Mesendoderm (in vitro differentiated cells): ENCODE data around the gene DMD.
"Not testable (repeated sequence)": the region's sequence is repeated elsewhere in the genome, so short reads cannot be mapped to it uniquely, and the experiment has no call there.

Experiments used
- DNase-seq: peaks from one replicate; pipeline ENCODE4 v3.0.0; 2013
- H2AK5ac ChIP-seq: 2 replicates; pipeline ENCODE4 v1.6.1; 2013; ENCODE audit warnings: low read length, inconsistent platforms
- H2BK120ac ChIP-seq: 2 replicates; pipeline ENCODE4 v1.6.1; 2013; ENCODE audit warnings: low read depth, mild to moderate bottlenecking, low read length, moderate library complexity, mixed read lengths
- H2BK15ac ChIP-seq: replicated peaks from 2 replicates; pipeline ENCODE4 v1.6.1; 2013; ENCODE audit warnings: low read depth, mild to moderate bottlenecking, moderate library complexity
- H2BK5ac ChIP-seq: 2 replicates; pipeline ENCODE4 v1.6.1; 2013; ENCODE audit warnings: low read length, inconsistent platforms
- H3K18ac ChIP-seq: 2 replicates; pipeline ENCODE4 v1.6.1; 2013; ENCODE audit warnings: mild to moderate bottlenecking, low read length, mixed read lengths
- H3K23ac ChIP-seq: one replicate; pipeline ENCODE4 v1.6.1; 2013; ENCODE audit warnings: low read length
- H3K27ac ChIP-seq: 2 replicates; pipeline ENCODE4 v1.5.1; 2013; ENCODE audit warnings: low read depth, mild to moderate bottlenecking, inconsistent platforms, low read length, moderate library complexity
- H3K27me3 ChIP-seq: 2 replicates; pipeline ENCODE4 v1.6.1; 2013; ENCODE audit warnings: low read length, control low read depth, mild to moderate bottlenecking, inconsistent platforms; ENCODE audit not compliant: insufficient read depth, poor library complexity
- H3K36me3 ChIP-seq: 2 replicates; pipeline ENCODE4 v1.6.1; 2013; ENCODE audit warnings: low read length, inconsistent platforms; ENCODE audit not compliant: control insufficient read depth, insufficient read depth
- H3K4ac ChIP-seq: one replicate; pipeline ENCODE4 v1.6.1; 2013; ENCODE audit warnings: low read depth, mild to moderate bottlenecking, low read length, moderate library complexity
- H3K4me1 ChIP-seq: 2 replicates; pipeline ENCODE4 v1.6.1; 2013; ENCODE audit warnings: low read depth, low read length, inconsistent platforms; ENCODE audit not compliant: control insufficient read depth
- H3K4me2 ChIP-seq: 2 replicates; pipeline ENCODE4 v1.6.1; 2013; ENCODE audit warnings: low read length
- H3K4me3 ChIP-seq: 2 replicates; pipeline ENCODE4 v1.5.1; 2013; ENCODE audit warnings: mild to moderate bottlenecking, low read length
- H3K56ac ChIP-seq: one replicate; pipeline ENCODE4 v1.6.1; 2013; ENCODE audit warnings: low read length
- H3K79me1 ChIP-seq: 2 replicates; pipeline ENCODE4 v1.6.1; 2013; ENCODE audit warnings: low read length, inconsistent platforms
- H3K79me2 ChIP-seq: 2 replicates; pipeline ENCODE4 v1.6.1; 2013; ENCODE audit warnings: mild to moderate bottlenecking, low read length; ENCODE audit not compliant: control insufficient read depth, insufficient read depth
- H3K9ac ChIP-seq: 2 replicates; pipeline ENCODE4 v1.6.1; 2013; ENCODE audit warnings: low read length, inconsistent platforms
- H4K5ac ChIP-seq: one replicate; pipeline ENCODE4 v1.6.1; 2013; ENCODE audit warnings: low read length
- H4K8ac ChIP-seq: one replicate; pipeline ENCODE4 v1.6.1; 2013; ENCODE audit warnings: low read depth, mild to moderate bottlenecking, control low read depth, low read length, moderate library complexity
- WGBS: extraction: QIAGEN DNeasy Blood & Tissue Kit; methylation state at CpG from one replicate; pipeline ENCODE4 v1.1.7; 2013; ENCODE audit warnings: low lambda C conversion rate, missing lambda C conversion rate; ENCODE audit not compliant: insufficient coverage; ENCODE audit errors: extremely low coverage; 5-methylcytosine and 5-hydroxymethylcytosine counted together

DMD gene

GRCh38 chrX:31593353-31593752 lies 1618.0 kb downstream of the DMD start:
- no peak overlapping the region for H3K18ac ChIP-seq
- H3K9ac ChIP-seq, result no peak overlapping the region
- no peak overlapping the region for H2BK120ac ChIP-seq
- no peaks in the 10 kb centered on the region for H3K36me3 ChIP-seq
- no peak overlapping the region for H2BK5ac ChIP-seq
- WGBS, result no CpG with 5 or more reads among the region's 2 CpGs
- H4K5ac ChIP-seq, result no peak overlapping the region
- no peak overlapping the region for H3K4me2 ChIP-seq
- no peak overlapping the region for H3K4me3 ChIP-seq
- no peaks in the 10 kb centered on the region for H3K4me1 ChIP-seq
- no peak overlapping the region for H3K23ac ChIP-seq
- H3K56ac ChIP-seq, result no peak overlapping the region
- H3K27me3 ChIP-seq, result no peaks in the 10 kb centered on the region
- H2AK5ac ChIP-seq, result no peak overlapping the region
- no peaks in the 10 kb centered on the region for H3K79me1 ChIP-seq
- no peak overlapping the region for H3K4ac ChIP-seq
- no peak overlapping the region for H2BK15ac ChIP-seq
- no peak overlapping the region for H3K27ac ChIP-seq
- no peak overlapping the region for H4K8ac ChIP-seq
- no peaks in the 10 kb centered on the region for H3K79me2 ChIP-seq
- DNase-seq, result no peak

GRCh38 chrX:31591355-31591754 lies 1620.0 kb downstream of the DMD start:
- H3K18ac ChIP-seq, result no peak overlapping the region
- WGBS, result no CpG with 5 or more reads among the region's 2 CpGs
- H3K4me3 ChIP-seq, result no peak overlapping the region
- no peak overlapping the region for H3K4ac ChIP-seq
- no peak overlapping the region for H2AK5ac ChIP-seq
- no peak for DNase-seq
- H3K9ac ChIP-seq, result no peak overlapping the region
- no peak overlapping the region for H4K5ac ChIP-seq
- H3K4me1 ChIP-seq, result no peaks in the 10 kb centered on the region
- H3K56ac ChIP-seq, result no peak overlapping the region
- no peak overlapping the region for H3K4me2 ChIP-seq
- H3K36me3 ChIP-seq, result no peaks in the 10 kb centered on the region
- no peak overlapping the region for H3K27ac ChIP-seq
- H2BK5ac ChIP-seq, result no peak overlapping the region
- H2BK120ac ChIP-seq, result no peak overlapping the region
- no peak overlapping the region for H2BK15ac ChIP-seq
- no peaks in the 10 kb centered on the region for H3K27me3 ChIP-seq
- no peak overlapping the region for H3K23ac ChIP-seq
- no peak overlapping the region for H4K8ac ChIP-seq
- H3K79me2 ChIP-seq, result no peaks in the 10 kb centered on the region
- no peaks in the 10 kb centered on the region for H3K79me1 ChIP-seq

- no peak overlapping the region for H2BK5ac ChIP-seq
- H3K27me3 ChIP-seq, result no peaks in the 10 kb centered on the region
- H3K4me2 ChIP-seq, result no peak overlapping the region
- H2BK15ac ChIP-seq, result no peak overlapping the region
- H3K27ac ChIP-seq, result no peak overlapping the region
- H3K56ac ChIP-seq, result no peak overlapping the region
- no peaks in the 10 kb centered on the region for H3K36me3 ChIP-seq
- H3K9ac ChIP-seq, result no peak overlapping the region
- no peak overlapping the region for H3K18ac ChIP-seq
- no peak overlapping the region for H4K8ac ChIP-seq
- no peak overlapping the region for H4K5ac ChIP-seq
- H3K79me1 ChIP-seq, result no peaks in the 10 kb centered on the region
- no peak overlapping the region for H3K4me3 ChIP-seq
- H2BK120ac ChIP-seq, result no peak overlapping the region
- no peak overlapping the region for H2AK5ac ChIP-seq
- no peak for DNase-seq
- WGBS, result no CpG with 5 or more reads among the region's 5 CpGs
- no peak overlapping the region for H3K4ac ChIP-seq
- no peaks in the 10 kb centered on the region for H3K4me1 ChIP-seq
- H3K79me2 ChIP-seq, result no peaks in the 10 kb centered on the region
- H3K23ac ChIP-seq, result no peak overlapping the region
Measured at GRCh38 chrX:31590581-31591114, 1620.7 kb downstream of the DMD start.

GRCh38 chrX:31589503-31589902 lies 1621.8 kb downstream of the DMD start:
- Histone ChIP-seq H3K4ac (no peak overlapping the region), H2BK15ac (no peak overlapping the region), H2AK5ac (no peak overlapping the region), H2BK120ac (no peak overlapping the region), H3K9ac (no peak overlapping the region), H3K4me2 (no peak overlapping the region), H3K27ac (no peak overlapping the region), H4K8ac (no peak overlapping the region), H3K27me3 (no peaks in the 10 kb centered on the region), H3K36me3 (no peaks in the 10 kb centered on the region), H2BK5ac (no peak overlapping the region), H3K56ac (no peak overlapping the region), H3K79me1 (no peaks in the 10 kb centered on the region), H3K4me3 (no peak overlapping the region), H3K79me2 (no peaks in the 10 kb centered on the region), H4K5ac (no peak overlapping the region), H3K4me1 (no peaks in the 10 kb centered on the region), H3K23ac (no peak overlapping the region), H3K18ac (no peak overlapping the region)
- no peak for DNase-seq
- WGBS, result no CpG with 5 or more reads among the region's 3 CpGs

GRCh38 chrX:31588355-31588754 lies 1623.0 kb downstream of the DMD start:
- Histone ChIP-seq H3K79me1 (no peaks in the 10 kb centered on the region), H3K4me2 (no peak overlapping the region)

GRCh38 chrX:31583892-31584291 lies 1627.5 kb downstream of the DMD start:
- not testable (repeated sequence) for H3K4me1 ChIP-seq, H2BK15ac ChIP-seq
- WGBS, result no CpG with 5 or more reads among the region's 3 CpGs

More at GRCh38 chrX:31588355-31588754, 1623.0 kb downstream of the DMD start:
- Histone ChIP-seq H3K27ac (no peak overlapping the region), H3K36me3 (no peaks in the 10 kb centered on the region), H4K5ac (no peak overlapping the region), H2BK120ac (no peak overlapping the region), H2BK5ac (no peak overlapping the region), H3K27me3 (no peaks in the 10 kb centered on the region), H3K4me1 (no peaks in the 10 kb centered on the region), H2AK5ac (no peak overlapping the region), H3K9ac (no peak overlapping the region), H3K23ac (no peak overlapping the region), H3K18ac (no peak overlapping the region), H3K79me2 (no peaks in the 10 kb centered on the region), H3K4me3 (no peak overlapping the region), H2BK15ac (no peak overlapping the region), H3K56ac (no peak overlapping the region), H4K8ac (no peak overlapping the region), H3K4ac (no peak overlapping the region)
- no peak for DNase-seq
- WGBS, result no CpG with 5 or more reads among the region's 2 CpGs

More at GRCh38 chrX:31583892-31584291, 1627.5 kb downstream of the DMD start:
- not testable (repeated sequence) for H3K4ac ChIP-seq, H3K18ac ChIP-seq, H3K23ac ChIP-seq, H3K79me2 ChIP-seq, H3K9ac ChIP-seq, H3K27me3 ChIP-seq, H3K4me2 ChIP-seq, H4K5ac ChIP-seq, H2AK5ac ChIP-seq, H2BK120ac ChIP-seq, H2BK5ac ChIP-seq, H4K8ac ChIP-seq, H3K79me1 ChIP-seq, H3K36me3 ChIP-seq, H3K56ac ChIP-seq, DNase-seq, H3K4me3 ChIP-seq, H3K27ac ChIP-seq
